HG03354 (cell line): Measurements from ENCODE around the gene KANK4.

Experiments used
- ATAC-seq: cut with Tn5 transposase; IDR thresholded peaks from one replicate; pipeline ENCODE4 v1.9.1; 2021; ENCODE audit warnings: mild to moderate bottlenecking; ENCODE audit not compliant: unreplicated experiment, poor library complexity, severe bottlenecking

KANK4 gene

DNA sequence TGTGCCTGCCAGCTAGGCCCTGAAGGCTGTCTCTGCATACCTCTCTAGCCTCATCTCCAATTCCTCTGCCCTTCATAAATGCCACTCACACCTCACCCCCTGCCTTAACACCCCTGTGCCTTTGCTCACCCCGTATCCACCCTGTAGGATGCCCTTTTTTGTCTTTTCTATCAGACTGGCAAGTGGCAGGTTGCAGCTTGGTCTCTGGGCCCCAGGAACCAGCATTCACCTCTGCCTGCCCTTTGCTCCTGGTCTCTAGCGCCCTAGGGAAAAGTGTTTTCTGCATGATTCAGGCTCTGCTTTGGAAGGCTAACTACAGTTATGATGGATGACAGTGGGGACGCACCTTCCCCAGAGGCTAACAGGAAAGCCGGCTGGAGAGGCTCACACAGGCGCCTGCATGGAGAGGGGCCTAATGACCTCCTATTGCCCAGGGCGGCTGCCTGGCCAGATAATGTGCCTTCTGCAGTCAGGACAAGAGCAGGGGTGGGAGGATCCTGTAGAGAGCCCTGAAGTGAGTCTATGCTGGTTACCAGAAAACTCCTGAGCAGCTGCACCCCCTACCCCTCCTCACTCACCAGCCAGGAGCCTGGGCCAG, 11.2 kb downstream of the KANK4 start:
- no peak for ATAC-seq

DNA sequence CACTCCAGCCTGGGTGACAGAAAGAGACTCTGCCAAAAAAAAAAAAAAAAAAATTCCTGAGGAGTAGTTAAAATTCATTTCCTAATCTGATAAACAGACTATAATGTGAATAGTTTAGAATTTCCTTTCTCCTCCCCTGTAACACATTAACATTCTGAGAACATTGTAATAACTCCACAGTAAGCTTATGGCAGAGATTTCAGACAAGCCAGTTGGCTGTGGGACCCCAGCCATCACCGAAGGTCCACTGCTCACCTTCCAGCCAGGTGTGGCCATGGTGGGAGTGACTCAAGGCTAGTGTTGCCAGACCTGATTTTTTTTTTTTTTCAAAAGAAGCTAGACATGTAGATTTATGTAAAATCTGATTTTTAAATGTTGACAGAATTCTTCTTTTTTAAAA, 11.8 kb downstream of the KANK4 start:
- ATAC-seq: no peak

DNA sequence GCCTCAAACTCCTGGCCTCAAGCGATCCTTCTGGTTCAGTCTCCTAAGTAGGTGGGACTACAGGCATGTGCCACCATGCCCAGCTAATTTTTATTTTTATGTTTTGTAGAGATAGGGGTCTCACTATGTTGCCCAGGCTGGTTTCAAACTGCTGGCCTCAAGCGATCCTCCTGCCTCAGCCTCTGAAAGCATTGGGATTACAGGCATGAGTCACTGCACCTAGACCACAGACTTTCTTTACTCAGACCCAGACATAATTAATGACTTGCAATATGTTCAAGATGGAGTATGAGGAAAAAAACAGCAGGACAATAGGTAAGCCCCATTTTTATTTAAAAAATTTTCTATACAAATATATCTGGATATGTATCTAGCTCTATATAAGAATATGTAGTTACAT, 13.2 kb downstream of the KANK4 start:
- ATAC-seq: no peak

DNA sequence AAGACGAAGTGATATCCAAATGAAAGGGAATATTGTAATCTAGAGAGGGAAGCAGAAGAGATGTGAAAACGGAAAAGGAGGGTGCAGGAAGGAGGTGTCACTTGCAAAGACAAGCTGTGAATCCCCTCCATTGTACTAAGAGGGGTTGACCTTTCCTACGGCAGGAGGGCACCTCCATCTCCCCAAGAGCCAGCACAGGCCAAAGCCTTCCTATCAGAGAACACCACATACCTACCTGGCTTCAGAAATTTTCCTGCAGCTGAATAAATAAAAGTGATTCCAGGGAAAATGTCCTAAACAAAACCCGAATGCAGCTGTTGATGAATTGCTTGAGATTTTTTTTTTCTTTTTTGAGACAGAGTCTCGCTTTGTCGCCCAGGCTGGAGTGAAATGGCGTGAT, 14.3 kb downstream of the KANK4 start:
- no peak for ATAC-seq

DNA sequence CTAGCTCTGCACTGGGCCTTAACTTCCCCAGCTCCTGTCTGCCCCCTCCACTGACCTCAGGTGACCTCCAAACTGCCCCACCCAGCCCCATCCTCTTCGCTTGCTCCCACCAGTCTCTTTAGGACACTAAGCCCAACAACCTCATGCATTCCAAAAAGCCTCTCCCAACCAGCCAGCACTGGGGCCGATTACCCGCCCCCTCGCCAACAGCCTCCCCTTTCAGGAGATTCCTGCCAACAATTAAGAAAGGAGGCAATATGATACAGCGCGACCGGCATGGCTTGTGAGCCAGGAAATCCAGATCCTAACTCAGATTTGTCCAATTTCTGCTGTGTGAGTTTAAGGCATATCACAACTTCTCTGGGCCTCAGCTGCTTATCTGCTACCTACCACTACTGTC, 14.7 kb downstream of the KANK4 start:
- ATAC-seq: no peak

DNA sequence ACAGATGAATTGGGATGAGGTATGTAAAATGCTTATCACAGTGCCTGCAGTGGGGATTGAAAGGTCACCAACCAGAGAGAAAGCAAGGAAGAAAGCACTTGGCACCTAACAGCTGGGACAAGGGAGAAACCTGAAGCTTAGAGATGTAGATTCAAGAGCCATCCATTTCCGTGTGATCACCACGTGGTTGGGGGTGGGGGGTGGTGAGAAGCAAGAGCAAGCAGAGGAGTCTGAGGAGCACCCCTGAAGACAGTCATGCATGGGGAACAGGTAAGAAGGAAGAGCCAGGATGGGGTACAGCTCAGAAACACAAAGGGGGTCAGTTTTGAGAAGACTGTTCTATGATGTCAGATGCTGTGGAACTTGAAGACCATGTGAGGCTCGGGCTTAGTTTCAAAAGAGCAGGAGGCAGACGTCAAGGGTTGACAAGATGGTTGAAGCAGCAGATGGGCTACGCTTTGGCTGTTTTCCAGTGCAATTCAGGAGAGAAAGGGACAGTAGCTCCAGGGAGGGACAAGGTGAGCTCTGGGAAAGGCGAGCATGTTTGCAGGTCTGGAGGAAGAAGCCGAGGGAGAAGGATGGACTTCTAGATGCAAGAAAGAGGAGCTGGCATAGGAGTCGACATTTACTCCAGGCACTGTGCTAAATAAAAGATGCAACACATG, 17.4 kb downstream of the KANK4 start:
- no peak for ATAC-seq

DNA sequence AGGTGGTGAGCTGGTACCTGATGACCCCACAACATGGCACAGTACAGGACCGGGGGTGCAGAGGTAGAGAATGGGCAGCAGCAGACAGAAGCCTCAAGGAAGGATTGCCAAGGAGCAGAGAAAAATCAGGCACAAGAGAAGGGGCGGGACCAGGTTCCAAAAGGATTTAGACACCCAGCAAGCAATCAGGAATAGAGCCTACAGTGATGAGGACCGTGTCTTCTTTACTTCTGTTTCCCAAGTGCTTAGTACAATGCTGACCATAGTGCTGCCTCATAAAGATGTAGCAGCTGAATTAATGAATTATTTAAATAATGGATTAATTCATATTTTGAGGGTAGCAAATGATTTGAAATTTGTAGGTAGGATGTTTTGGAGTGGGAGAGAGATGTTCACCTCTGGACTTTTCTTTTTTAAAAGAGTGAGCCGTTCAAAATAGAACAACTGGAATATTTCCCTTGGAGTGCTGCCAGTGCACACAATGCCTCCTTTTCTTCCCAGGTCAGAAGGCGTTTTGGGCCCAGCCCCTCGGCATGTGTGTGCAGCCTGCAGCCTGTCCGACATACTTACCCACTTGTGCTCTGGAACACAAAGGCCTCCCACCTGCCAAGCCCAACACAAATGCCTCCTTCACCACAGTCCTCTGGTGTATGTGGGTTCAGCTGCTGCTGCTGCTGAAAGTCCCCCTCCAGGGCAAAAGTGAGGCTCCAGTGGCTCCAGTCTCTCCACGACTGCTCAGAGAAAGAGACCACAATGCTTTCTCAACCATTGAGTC, 19.6 kb downstream of the KANK4 start:
- ATAC-seq: no peak

DNA sequence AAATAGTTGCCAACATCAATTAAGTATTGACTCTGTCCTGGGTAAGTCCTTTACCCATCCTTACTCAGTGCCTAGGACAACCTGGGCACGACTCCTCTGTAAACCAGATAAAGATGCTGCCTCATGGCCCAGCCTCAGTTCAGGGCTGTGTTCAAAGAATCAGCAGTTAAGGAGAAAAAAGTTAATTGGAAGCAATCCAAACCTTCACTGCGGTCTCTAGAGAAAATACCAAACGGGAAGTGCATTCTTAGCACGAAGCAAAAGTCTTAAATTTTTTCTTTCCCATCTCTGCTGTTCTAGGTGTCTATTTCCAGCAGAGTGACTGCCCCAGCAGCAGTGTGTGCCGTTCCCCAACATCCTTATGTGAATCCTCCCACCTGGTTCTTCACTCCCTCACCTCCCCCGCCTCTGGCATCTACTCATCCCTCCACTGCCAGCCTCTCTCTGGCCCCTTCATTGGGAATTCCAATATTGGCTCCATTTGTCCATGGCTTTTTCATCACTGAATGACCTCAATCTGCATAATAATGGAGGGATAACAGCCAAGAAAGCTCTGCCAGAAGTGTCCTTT, 23.2 kb downstream of the KANK4 start:
- ATAC-seq: peak; percentile 61

DNA sequence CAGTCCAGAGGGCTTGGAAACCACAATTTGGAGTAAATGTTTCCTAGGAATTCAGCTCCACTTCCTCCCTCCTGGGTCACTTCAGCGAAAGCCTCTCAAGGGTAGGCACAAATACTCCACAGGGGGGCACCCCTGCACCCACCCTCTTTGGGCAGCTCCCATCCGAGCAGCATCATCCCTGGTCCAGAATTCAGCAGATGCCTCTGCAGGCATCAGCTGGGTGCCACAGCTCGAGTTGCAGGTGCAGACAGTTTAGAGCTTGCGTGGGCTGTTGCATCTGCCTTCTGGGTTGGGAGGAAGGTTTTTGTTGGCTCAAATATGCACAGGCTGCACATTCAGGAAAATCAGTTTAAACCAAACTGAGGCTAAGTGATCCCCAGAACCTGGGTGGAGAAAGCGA, 25.0 kb downstream of the KANK4 start:
- ATAC-seq: no peak

DNA sequence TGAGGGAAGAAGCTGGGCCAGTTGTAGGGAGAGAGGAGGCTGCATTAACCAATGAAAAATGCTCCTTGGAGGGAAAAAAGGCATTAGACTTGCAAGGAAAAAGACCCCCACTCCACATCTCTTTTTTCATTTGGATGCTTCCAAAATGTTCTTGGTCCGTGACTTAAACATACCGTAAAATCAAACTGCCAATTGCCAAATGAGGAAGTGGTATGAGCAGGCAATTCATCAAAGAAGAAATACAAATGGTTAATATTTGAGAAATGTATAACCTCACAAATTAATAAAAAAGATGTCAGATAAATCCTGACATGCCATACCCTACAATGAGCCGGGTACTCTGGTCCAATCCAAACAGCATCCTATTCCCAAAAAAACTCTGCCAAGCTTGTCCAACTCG, 30.6 kb downstream of the KANK4 start:
- no peak for ATAC-seq

DNA sequence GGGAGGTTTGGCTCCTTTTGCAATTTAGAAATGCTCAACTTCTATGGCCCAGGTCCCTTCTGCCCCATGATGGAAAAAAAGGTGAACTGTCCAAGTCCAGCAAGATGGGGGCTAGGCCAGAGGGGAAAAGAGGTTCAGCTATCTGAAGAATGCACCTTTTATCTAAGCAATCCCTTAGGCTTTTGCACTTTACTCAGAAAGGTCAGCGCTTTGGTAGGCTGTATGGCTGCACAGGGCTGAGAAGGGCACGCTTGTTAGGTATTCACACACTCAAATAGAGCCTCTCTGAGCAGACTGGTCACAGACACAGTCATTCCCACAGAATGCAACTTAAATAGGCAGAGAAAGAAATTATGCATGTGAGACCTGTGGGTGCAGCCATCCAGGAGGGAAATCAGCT, 31.0 kb downstream of the KANK4 start:
- ATAC-seq: no peak

DNA sequence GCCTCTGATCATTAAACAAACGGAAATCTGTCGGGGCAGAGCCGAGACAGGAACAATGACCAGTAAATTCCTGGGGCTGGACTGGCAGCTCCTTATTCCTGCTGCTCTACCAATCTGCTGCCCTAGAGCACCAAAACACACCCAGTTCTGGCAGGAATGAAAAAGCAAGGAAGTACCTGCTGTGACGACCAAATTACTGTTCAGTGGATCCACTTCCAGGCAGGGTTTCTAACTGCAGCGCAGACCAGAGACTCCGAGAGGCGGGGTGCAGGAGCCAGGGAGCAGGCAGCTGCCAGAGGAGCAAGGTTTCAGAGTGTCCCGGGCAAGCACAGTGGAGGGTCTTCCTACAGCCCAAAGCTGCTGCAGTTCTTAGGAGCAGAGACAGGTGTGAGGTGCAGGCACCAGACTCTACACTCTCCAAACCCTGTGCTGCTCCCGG, 32.4 kb downstream of the KANK4 start:
- ATAC-seq: no peak

DNA sequence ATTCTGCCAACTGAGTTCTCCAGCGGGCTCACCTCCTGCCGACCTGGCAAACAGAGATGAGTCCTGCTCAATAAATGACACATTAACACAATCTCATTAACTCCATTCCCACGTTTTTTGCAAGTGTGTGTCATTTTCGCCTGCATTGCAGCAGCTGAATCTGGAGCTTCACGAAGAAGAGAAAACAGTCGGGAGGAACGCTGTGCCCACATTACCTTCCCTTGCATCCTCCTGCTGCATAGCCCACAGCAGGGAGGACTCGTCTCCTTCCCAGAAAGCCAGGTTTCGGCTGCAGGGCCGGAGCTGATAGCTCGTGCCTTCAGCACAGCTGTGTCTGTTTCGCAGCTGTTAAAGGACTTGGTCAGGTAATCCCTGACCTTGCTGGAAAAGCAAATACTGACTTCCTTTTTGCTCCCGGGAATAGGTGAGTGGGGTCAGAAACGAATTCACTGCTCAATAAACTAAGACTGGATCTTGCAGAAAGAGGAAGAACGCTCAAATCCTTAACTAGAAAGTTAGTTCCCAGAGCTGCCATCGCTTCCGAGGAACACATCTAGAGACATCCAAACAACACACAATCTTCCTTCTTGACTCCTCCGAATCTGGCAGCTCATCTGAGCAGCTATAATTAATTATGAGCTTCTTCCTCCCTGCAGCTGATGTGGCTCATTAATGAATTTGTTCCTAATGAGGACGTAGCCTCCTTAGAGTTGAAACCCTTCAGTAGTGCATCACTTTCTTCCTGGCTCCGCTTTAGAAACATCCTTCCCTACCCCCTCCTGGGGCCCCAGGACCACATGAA, 33.0 kb downstream of the KANK4 start:
- ATAC-seq: no peak

DNA sequence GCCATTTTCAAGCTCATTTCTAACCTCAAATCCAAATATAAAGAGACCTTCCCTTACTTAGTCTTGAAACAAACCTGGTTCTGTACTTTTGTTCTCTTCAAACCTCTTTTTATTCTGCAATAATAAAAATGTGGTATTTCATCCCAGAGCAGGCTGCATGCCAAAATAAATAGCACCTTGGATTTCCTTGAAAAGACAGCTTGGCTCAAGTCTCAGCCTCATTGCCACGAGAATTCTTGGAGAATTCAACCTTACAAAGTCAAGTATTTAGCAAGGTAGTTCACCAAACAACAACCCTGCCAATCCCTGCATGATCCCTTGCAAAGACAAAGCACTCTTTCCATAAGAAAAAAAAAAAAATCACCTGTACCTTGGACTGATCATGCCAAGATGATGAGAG, 33.8 kb downstream of the KANK4 start:
- ATAC-seq: no peak

DNA sequence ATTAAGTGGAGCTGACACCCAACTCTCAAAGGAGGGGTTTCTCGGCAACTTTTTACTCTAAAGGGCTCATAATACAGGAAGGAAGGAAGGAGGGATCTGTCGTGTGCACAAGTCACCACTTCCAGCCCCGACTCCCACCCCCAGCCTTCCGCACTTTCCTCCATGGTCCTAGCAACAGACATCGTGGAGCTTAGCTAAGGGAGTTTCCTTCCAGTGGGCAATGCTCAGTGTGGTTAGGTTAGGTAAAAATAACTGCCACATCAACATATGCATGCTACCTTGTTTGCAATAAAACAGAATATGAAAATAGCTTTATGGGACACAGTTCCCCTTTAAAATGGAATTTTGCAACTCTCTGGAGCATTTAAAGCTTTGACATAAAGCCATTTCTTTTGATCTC, 35.2 kb downstream of the KANK4 start:
- no peak for ATAC-seq

DNA sequence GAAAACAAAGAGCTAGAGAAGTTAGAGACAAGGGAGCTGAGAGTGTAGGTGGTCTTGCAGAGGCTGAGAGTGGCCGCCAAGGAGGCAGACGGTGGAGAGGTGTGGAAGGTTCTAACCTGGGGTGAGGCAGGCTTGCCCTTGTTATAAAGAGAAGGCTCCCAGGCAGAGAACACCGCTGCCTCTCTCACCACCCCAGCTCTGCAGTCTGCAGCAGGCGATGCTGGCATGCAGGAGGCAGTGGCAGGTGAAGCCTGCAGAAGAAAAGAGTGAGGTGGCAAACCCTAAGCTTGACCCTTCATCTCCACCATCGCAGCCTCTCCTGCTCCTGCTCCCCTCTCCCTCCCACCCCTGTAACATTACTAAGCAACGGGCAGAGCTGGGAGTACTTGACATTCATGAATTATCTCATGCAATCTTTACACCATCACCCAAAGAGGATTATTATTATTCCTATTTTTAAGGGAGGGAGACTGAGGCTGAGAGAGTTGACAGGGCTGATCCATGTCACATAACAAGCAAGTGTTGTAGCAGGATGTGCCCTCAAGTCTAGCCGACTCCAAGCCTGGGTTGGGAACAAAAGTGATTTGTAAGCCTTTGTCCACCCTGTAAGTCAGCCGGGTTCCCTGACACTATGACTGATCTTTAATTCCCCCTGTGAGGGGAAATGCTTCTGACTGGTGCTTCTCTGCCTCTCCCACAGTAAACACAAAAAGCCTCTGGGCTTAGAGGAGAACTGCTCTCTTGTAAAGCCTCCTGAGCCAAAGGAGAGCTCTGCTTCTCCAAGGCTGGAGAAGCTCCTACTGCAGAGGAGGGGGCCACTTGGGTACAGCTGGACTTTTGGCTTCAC, 36.1 kb downstream of the KANK4 start:
- ATAC-seq: no peak

DNA sequence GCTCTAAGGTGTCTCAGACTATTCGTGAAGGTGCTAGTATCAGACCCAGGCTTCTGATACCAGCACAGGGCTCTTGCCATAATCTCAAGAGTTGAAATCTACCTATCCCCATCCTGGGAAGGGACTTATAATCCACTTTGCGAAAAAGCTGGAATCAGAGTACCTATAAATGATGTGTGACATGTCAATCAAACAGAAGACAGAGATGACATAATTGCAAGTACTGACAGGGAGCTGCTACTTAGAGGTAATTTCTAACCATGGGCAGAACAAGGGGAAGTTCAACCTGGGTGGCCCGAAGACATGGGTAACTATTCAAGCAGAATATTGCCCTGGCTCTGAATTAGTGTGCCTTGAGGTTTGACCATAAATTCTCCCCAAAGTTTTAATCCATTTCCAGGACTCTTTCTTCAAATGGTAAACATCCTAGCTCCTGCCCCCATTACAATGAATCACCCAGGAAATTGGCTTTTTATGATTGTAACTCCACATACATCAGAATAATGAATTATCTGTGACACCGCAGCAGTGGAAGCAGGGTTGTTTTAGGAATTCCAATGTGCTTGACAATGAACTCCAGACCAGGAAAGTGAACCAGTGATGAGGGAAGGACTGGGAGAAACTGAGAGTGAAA, 37.2 kb downstream of the KANK4 start:
- no peak for ATAC-seq

DNA sequence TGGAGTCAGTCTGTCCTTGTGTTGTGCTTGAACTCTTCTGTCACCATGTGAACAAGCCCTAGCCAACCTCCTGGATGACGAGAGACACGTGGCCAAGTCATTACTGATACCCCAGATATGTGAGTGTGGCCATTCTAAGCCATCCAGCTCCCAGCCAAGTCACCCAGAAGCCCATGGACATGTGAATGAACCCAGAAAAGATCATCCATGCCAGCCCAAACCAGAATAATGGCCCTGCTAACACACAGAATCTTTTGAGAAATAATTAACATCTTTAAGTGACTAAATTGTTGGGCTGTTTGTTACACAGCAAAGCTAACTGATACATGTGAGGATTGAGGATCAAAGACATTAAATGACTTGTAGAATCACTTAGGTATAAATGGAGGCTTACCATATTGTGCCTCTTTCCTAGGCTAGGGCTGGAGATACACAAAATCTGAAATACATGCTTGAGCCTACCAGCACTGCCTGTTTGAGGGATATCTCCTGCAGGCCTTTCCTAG, 38.2 kb downstream of the KANK4 start:
- ATAC-seq: no peak

DNA sequence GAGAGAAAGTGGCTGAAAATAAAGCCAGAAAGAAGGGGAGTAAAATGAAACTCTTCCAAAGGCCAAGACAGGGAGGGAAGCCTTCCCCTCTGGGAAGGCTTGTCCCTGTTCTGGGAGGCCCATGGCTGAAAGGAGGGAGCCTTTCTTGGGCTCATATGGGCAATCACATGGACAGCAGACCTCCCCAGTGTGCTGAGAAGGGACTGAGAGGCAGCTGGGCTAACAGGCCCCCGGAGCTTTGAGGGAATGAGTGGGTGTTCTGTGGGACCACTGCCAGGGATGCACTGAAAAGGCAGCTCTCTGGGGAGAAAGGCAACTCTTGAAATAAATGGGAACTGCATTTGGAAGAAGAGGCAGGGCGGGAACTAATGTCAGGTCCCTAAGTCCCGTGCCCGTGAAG, 39.1 kb downstream of the KANK4 start:
- ATAC-seq: no peak
